Mammary epithelial cell (primary cell): ENCODE data around the gene RFC1.

Source experiments
- EZH2 ChIP-seq: IDR thresholded peaks from 2 replicates; pipeline ENCODE4 v1.6.1; 2012; ENCODE audit warnings: low read length, inconsistent platforms, borderline replicate concordance
- TF ChIP-seq, protein P1 (sequence below), 2 donors: IDR thresholded peaks in 1 of 2; conservative IDR thresholded peaks in 1 of 2; 2 replicates each; pipeline ENCODE4 v1.5.1; 2011 to 2012; ENCODE audit warnings: inconsistent platforms in 2 of 2, low read length in 2 of 2, mild to moderate bottlenecking in 2 of 2, control low read depth in 1 of 2, low read depth in 1 of 2; ENCODE audit not compliant: insufficient read depth in 1 of 2; ENCODE audit errors: extremely low read depth in 1 of 2

DNA sequence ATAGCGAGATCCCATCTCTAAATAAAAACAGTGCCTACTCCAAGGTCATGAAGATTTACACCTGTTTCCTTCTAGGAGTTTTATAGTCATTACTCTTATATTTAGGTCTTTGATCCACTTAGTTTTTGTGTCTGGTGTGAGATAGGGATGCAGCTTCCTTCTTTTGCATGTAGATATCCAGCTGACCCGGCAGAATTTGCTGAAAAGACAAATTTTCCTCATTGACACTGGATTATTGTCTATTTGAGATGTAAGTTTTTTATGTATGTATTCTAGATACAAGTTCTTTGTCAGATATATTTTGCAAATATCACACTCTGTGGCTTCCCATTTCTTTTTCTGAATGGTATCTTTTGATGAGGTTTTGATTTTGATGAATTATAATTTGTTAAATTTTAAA lies 85.4 kb downstream of the RFC1 start:
- TF ChIP-seq, protein P1, sequence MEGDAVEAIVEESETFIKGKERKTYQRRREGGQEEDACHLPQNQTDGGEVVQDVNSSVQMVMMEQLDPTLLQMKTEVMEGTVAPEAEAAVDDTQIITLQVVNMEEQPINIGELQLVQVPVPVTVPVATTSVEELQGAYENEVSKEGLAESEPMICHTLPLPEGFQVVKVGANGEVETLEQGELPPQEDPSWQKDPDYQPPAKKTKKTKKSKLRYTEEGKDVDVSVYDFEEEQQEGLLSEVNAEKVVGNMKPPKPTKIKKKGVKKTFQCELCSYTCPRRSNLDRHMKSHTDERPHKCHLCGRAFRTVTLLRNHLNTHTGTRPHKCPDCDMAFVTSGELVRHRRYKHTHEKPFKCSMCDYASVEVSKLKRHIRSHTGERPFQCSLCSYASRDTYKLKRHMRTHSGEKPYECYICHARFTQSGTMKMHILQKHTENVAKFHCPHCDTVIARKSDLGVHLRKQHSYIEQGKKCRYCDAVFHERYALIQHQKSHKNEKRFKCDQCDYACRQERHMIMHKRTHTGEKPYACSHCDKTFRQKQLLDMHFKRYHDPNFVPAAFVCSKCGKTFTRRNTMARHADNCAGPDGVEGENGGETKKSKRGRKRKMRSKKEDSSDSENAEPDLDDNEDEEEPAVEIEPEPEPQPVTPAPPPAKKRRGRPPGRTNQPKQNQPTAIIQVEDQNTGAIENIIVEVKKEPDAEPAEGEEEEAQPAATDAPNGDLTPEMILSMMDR (conservative IDR thresholded peaks at IDR 0.05 in 1 of 2, IDR thresholded peaks at IDR 0.05 in 1 of 2; ENCODE audit: extremely low read depth in 1 of 2, insufficient read depth in 1 of 2, low read depth in 1 of 2, low read length in 2 of 2) = no peak
- TF ChIP-seq EZH2 = no peak
